Measurements from ENCODE around the gene BCAS3. TPM values are rescaled to one million over a fixed set of nuclear protein-coding genes. Genes with fewer than 3 reads are reported as not detected.

Gene BCAS3
- polyA plus RNA-seq, 3 donors: 10.3 to 19.1 (median 14.7) TPM

DNA sequence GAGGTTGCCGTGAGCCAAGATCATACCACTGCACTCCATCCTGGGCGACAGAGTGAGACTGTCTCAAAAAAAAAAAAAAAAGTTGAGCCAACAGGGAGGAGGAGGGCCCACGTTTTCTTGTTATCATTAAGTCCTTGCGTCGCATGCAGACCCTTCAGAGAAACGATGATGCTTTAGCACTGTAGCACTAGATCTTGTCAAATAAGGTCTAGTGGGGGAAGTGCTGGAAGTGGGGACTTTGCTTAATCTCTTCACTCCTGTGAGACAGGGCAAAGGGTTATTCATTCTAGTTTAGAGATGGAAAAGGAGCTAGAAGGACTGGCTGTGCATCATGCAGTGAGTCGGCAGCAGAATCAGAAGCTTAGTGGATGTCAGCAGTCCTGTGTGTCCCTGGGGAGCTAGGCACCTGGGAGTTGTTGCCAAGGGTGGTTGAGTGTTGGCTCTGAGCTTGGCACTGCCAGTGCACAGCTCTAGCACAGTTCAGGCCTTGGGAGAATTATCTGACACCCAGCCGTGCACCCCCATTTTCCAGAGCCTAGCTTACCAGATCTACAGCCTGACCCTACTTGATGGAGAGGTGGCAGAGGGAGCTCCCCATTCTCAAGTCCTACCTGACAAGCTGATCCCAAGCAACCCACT lies 688.5 kb downstream of the BCAS3 start:
- peak overlapping the region in 1 of 7 donors; percentile 42 for H3K27ac Mint-ChIP-seq

DNA sequence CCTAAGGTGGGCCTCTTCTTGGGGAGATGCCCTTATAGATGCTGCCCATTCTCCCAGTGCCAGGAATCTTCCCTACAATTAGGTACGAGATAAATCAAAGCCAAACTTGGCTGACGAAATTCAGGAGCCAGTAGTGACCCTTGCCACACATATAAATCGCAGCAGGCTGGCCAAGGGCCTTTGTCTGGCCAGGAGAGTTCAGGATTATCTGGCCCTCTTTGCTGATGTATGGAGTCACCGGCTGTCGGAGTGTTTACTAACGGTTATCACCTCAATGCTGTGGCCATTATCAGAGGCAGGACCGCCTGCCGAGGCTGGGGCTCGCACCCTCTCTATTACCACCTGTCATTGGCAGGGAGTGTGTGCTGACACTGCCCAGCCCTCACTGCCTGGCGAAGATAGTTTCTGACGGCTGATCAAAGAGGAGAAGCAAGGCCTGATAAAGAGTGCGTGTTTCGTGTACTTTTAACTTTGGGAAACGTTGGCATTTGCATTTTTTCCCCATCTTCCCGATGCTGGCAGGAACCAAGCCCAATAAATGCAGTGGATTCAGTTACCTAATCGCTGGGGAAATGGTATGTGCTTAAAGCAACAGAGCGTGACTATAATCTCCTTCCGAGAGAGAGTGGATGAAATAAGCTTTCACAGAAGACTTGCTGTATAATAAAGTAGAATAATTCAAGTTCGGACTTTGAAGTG lies 689.2 kb downstream of the BCAS3 start:
- H3K27ac ChIP-seq (ENCODE audit: low read depth in 1 of 2, low read length in 2 of 2): no peak overlapping the region
- TF ChIP-seq, protein P1, sequence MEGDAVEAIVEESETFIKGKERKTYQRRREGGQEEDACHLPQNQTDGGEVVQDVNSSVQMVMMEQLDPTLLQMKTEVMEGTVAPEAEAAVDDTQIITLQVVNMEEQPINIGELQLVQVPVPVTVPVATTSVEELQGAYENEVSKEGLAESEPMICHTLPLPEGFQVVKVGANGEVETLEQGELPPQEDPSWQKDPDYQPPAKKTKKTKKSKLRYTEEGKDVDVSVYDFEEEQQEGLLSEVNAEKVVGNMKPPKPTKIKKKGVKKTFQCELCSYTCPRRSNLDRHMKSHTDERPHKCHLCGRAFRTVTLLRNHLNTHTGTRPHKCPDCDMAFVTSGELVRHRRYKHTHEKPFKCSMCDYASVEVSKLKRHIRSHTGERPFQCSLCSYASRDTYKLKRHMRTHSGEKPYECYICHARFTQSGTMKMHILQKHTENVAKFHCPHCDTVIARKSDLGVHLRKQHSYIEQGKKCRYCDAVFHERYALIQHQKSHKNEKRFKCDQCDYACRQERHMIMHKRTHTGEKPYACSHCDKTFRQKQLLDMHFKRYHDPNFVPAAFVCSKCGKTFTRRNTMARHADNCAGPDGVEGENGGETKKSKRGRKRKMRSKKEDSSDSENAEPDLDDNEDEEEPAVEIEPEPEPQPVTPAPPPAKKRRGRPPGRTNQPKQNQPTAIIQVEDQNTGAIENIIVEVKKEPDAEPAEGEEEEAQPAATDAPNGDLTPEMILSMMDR (IDR thresholded peaks at IDR 0.05): no peak
- Mint-ChIP-seq H3K4me1 (no peaks in the 10 kb centered on the region), H3K4me3 (no peak overlapping the region), H3K27me3 (ENCODE audit: low read depth in 3 of 3) (peaks cover 1 to 5% (median 5%) of the 10 kb centered on the region in 3 donors), H3K27ac (peak overlapping the region in 1 of 7 donors; percentile 42), H3K9me3 (no peaks in the 10 kb centered on the region), H3K36me3 (peaks cover 0 to under 1% of the 10 kb centered on the region in 2 donors)
- no peaks in the 10 kb centered on the region for H3K4me1 ChIP-seq (ENCODE audit: control insufficient read depth in 1 of 2, insufficient read depth in 2 of 2, low read length in 2 of 2)
- no peak overlapping the region for H3K4me2 ChIP-seq (replicated peaks; ENCODE audit: extremely low read depth, low read length, poor library complexity, severe bottlenecking)
- no peaks in the 10 kb centered on the region for H4K20me1 ChIP-seq (ENCODE audit: insufficient read depth, low read length)
- no peak for DNase-seq
- no peak overlapping the region for H3K4me3 ChIP-seq (replicated peaks in 1 of 3; ENCODE audit: low read depth in 2 of 3, low read length in 3 of 3)
- H2AFZ ChIP-seq (ENCODE audit: insufficient read depth, low read depth, low read length, poor library complexity, severe bottlenecking): no peak overlapping the region
- H3K9me3 ChIP-seq (replicated peaks in 1 of 2; ENCODE audit: control insufficient read depth in 1 of 2, insufficient read depth in 1 of 2, low read length in 2 of 2): no peaks in the 10 kb centered on the region
- no peaks in the 10 kb centered on the region for H3K36me3 ChIP-seq (replicated peaks in 1 of 2; ENCODE audit: control insufficient read depth in 1 of 2, insufficient read depth in 2 of 2, low read length in 2 of 2)
- H3K27me3 ChIP-seq (ENCODE audit: control insufficient read depth in 2 of 2, insufficient read depth in 2 of 2, low read length in 2 of 2): no peaks in the 10 kb centered on the region
- H3K79me2 ChIP-seq (ENCODE audit: insufficient read depth, low read length): no peaks in the 10 kb centered on the region
- WGBS (ENCODE audit: insufficient coverage): 81% methylated on average over 12 of the region's 19 CpGs
- intact Hi-C loops (cut with micrococcal nuclease): no loop called here
- H3K9ac ChIP-seq (ENCODE audit: insufficient read depth, low read length, poor library complexity, severe bottlenecking): no peak overlapping the region

More for the DNA sequence above, 688.5 kb downstream of the BCAS3 start:
- Histone ChIP-seq H3K4me2 (replicated peaks; ENCODE audit: extremely low read depth, low read length, poor library complexity, severe bottlenecking) (no peak overlapping the region), H4K20me1 (ENCODE audit: insufficient read depth, low read length) (no peaks in the 10 kb centered on the region), H3K36me3 (replicated peaks in 1 of 2; ENCODE audit: control insufficient read depth in 1 of 2, insufficient read depth in 2 of 2, low read length in 2 of 2) (no peaks in the 10 kb centered on the region), H3K9me3 (replicated peaks in 1 of 2; ENCODE audit: control insufficient read depth in 1 of 2, insufficient read depth in 1 of 2, low read length in 2 of 2) (no peaks in the 10 kb centered on the region), H3K4me1 (ENCODE audit: control insufficient read depth in 1 of 2, insufficient read depth in 2 of 2, low read length in 2 of 2) (no peaks in the 10 kb centered on the region), H3K27ac (ENCODE audit: low read depth in 1 of 2, low read length in 2 of 2) (no peak overlapping the region), H3K9ac (ENCODE audit: insufficient read depth, low read length, poor library complexity, severe bottlenecking) (no peak overlapping the region), H3K4me3 (replicated peaks in 1 of 3; ENCODE audit: low read depth in 2 of 3, low read length in 3 of 3) (no peak overlapping the region), H2AFZ (ENCODE audit: insufficient read depth, low read depth, low read length, poor library complexity, severe bottlenecking) (no peak overlapping the region), H3K27me3 (ENCODE audit: control insufficient read depth in 2 of 2, insufficient read depth in 2 of 2, low read length in 2 of 2) (no peaks in the 10 kb centered on the region), H3K79me2 (ENCODE audit: insufficient read depth, low read length) (no peaks in the 10 kb centered on the region)
- WGBS (ENCODE audit: insufficient coverage): 98% methylated on average over 5 of the region's 8 CpGs
- TF ChIP-seq, protein P1 (IDR thresholded peaks at IDR 0.05): no peak
- H3K27me3 Mint-ChIP-seq (ENCODE audit: low read depth in 3 of 3): peaks cover 1 to 5% (median 5%) of the 10 kb centered on the region in 3 donors
- intact Hi-C loops (cut with micrococcal nuclease): no loop called here
- H3K4me1 Mint-ChIP-seq: no peaks in the 10 kb centered on the region
- H3K9me3 Mint-ChIP-seq: no peaks in the 10 kb centered on the region
- no peak for DNase-seq
- H3K36me3 Mint-ChIP-seq: no peaks in the 10 kb centered on the region
- H3K4me3 Mint-ChIP-seq: no peak overlapping the region

Measured in CD14-positive monocyte (primary cell).